OCI-LY3 (cell line): ENCODE results near the gene SKOR1.

ENCODE experiments used
- H2AFZ ChIP-seq: fragments of 200-600, 300-600 bp; shearing (Covaris generic); 2 replicates; pipeline ENCODE4 v1.6.0; 2014; ENCODE audit warnings: antibody characterized with exemption, low read depth, low read length
- H3K27ac ChIP-seq: fragments of 200-600, 300-600 bp; sonication (generic); 2 replicates; pipeline ENCODE4 v1.5.1; 2014; ENCODE audit warnings: mild to moderate bottlenecking, low read length, moderate library complexity, mixed read lengths
- H3K27me3 ChIP-seq: fragments of 200-600, 300-600 bp; sonication (generic); 2 replicates; pipeline ENCODE4 v1.6.1; 2014; ENCODE audit warnings: low read depth, low read length, mixed read lengths
- H3K36me3 ChIP-seq: fragments of 200-600, 300-600 bp; sonication (generic); replicated peaks from 2 replicates; pipeline ENCODE3; 2014; ENCODE audit warnings: low read depth, low read length, mixed read lengths
- H3K4me1 ChIP-seq: fragments of 300-600, 200-600 bp; sonication (generic); 2 replicates; pipeline ENCODE4 v1.6.1; 2014; ENCODE audit warnings: low read length, mixed read lengths
- H3K4me2 ChIP-seq: fragments of 200-600, 300-600 bp; sonication (generic); 2 replicates; pipeline ENCODE4 v1.6.1; 2014; ENCODE audit warnings: low read length, mixed read lengths
- H3K4me3 ChIP-seq: fragments of 300-600, 200-600 bp; sonication (generic); 2 replicates; pipeline ENCODE4 v1.5.1; 2014; ENCODE audit warnings: antibody characterized with exemption, mild to moderate bottlenecking, low read length, moderate library complexity
- H3K79me2 ChIP-seq: fragments of 300-600, 200-600 bp; shearing (Covaris generic); 2 replicates; pipeline ENCODE4 v1.6.1; 2014; ENCODE audit warnings: mild to moderate bottlenecking, low read length, mixed read lengths
- H3K9ac ChIP-seq: fragments of 300-600, 200-600 bp; shearing (Covaris generic); 2 replicates; pipeline ENCODE4 v1.6.0; 2014; ENCODE audit warnings: mild to moderate bottlenecking, low read length, moderate library complexity
- H3K9me3 ChIP-seq: fragments of 200-600, 300-600 bp; shearing (Covaris generic); 2 replicates; pipeline ENCODE4 v1.6.1; 2014; ENCODE audit warnings: low read length, mixed read lengths; ENCODE audit not compliant: insufficient read depth
- H4K20me1 ChIP-seq: fragments of 200-600, 300-600 bp; sonication (generic); 2 replicates; pipeline ENCODE4 v1.6.1; 2016; ENCODE audit warnings: low read length, mixed read lengths; ENCODE audit not compliant: insufficient read depth
- EZH2phosphoT487 ChIP-seq: fragments of 200-600 bp; shearing (Covaris generic); IDR thresholded peaks from 2 replicates; pipeline ENCODE4 v1.6.1; 2018; ENCODE audit warnings: antibody characterized with exemption, mixed run types, low read depth
- TF ChIP-seq, protein P1 (sequence below): fragments of 200-600, 300-600 bp; sonication (generic); IDR thresholded peaks from 2 replicates; pipeline ENCODE4 v1.5.1; 2014; ENCODE audit warnings: antibody characterized with exemption, low read length, low read depth

SKOR1 gene

DNA sequence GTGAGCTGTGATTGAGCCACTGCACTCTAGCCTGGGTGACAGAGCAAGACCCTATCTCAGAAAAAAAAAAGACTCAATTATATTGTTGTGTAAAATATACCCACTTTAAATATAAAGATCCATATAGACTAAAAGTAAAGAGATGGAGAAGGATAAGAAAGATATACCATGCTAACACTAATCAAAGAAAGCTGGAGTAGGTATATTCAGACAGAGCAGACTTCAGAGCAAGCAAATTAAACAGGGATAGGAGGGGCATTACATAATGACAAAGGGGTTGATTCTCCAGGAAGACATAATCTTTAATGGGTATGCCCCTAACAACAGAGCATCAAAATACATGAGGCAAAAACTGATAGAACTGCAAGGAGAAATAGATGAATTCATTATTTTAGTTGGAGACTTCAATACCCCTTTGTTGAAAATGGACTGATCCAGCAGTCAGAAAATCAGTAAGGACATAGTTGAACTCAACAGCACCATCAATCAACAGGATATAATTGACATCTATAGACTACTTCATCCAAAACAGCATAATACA lies 45.6 kb downstream of the SKOR1 start:
- Histone ChIP-seq H3K4me1 (no peaks in the 10 kb centered on the region), H3K9ac (no peak overlapping the region), H3K27ac (no peak overlapping the region), H3K4me3 (no peak overlapping the region), H3K4me2 (no peak overlapping the region), H3K9me3 (peaks cover 20% of the 10 kb centered on the region; the same call in 1 of the 2 replicates), H3K36me3 (peaks cover 4% of the 10 kb centered on the region), H3K79me2 (no peaks in the 10 kb centered on the region), H3K27me3 (peaks cover 16% of the 10 kb centered on the region), H2AFZ (no peak overlapping the region), H4K20me1 (no peaks in the 10 kb centered on the region)
- TF ChIP-seq EZH2phosphoT487: no peak
- TF ChIP-seq, protein P1, sequence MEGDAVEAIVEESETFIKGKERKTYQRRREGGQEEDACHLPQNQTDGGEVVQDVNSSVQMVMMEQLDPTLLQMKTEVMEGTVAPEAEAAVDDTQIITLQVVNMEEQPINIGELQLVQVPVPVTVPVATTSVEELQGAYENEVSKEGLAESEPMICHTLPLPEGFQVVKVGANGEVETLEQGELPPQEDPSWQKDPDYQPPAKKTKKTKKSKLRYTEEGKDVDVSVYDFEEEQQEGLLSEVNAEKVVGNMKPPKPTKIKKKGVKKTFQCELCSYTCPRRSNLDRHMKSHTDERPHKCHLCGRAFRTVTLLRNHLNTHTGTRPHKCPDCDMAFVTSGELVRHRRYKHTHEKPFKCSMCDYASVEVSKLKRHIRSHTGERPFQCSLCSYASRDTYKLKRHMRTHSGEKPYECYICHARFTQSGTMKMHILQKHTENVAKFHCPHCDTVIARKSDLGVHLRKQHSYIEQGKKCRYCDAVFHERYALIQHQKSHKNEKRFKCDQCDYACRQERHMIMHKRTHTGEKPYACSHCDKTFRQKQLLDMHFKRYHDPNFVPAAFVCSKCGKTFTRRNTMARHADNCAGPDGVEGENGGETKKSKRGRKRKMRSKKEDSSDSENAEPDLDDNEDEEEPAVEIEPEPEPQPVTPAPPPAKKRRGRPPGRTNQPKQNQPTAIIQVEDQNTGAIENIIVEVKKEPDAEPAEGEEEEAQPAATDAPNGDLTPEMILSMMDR: no peak

DNA sequence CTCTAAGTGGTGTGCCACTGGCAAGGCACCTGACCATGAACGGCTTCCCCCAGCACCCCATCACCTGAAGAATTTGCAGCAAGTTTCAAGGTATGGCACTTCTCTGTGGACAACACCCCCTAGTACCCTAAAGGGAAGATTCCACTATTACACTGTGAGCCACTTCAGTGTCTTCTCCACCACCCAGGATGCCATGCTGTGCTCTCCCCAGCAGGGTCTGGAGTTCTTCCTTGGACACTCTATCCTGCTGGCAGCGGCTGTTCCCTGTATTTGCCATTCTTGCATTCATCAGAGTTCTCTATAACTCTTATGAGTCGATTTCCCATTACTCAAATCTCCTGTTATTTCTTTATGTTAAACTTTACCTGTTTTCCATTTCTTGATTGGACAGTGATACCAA lies 48.5 kb downstream of the SKOR1 start:
- H3K9me3 ChIP-seq: peaks cover 19% of the 10 kb centered on the region; the same call in 1 of the 2 replicates
- no peak overlapping the region for H3K4me3 ChIP-seq
- no peak overlapping the region for H2AFZ ChIP-seq
- H3K79me2 ChIP-seq: no peaks in the 10 kb centered on the region
- no peak overlapping the region for H3K9ac ChIP-seq
- TF ChIP-seq EZH2phosphoT487: no peak
- TF ChIP-seq, protein P1: no peak
- peaks cover 4% of the 10 kb centered on the region for H3K36me3 ChIP-seq
- no peak overlapping the region for H3K4me2 ChIP-seq
- H3K27ac ChIP-seq: no peak overlapping the region
- H4K20me1 ChIP-seq: no peaks in the 10 kb centered on the region
- H3K4me1 ChIP-seq: no peaks in the 10 kb centered on the region
- H3K27me3 ChIP-seq: peaks cover 8% of the 10 kb centered on the region

DNA sequence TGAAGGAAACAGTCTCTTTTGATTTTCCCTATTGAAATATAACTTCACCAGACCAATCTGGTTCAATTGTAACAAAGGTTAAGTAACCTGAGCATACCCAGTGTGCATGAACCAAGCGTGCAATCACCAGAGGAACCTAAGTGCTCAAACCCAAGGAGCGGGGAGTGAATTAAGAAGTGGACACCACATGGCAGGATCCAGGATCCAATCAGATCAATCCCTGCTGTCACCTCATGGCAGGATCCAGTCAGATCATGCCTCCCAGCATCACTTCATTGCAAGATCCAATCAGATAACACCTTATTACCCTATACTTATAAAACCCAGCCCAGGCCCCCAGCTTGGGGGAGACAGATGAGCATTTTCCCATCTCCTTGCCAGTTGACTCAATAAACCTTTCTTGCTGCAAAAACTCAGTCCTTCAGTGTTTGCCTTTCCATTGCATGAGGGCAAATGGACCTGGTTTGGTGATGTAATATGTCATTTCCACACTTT lies 53.5 kb downstream of the SKOR1 start:
- no peak for TF ChIP-seq EZH2phosphoT487
- TF ChIP-seq, protein P1: no peak
- Histone ChIP-seq H2AFZ (no peak overlapping the region), H4K20me1 (no peaks in the 10 kb centered on the region), H3K36me3 (no peaks in the 10 kb centered on the region), H3K9ac (no peak overlapping the region), H3K79me2 (no peaks in the 10 kb centered on the region), H3K27me3 (peaks cover 2% of the 10 kb centered on the region; the same call in 1 of the 2 replicates), H3K9me3 (0 out of 2 replicates have a peak, but pooled peaks cover under 1% of the 10 kb centered on the region), H3K4me2 (peak overlapping the region; percentile 33; the same call in 1 of the 2 replicates), H3K4me1 (peaks cover 16% of the 10 kb centered on the region), H3K4me3 (no peak overlapping the region), H3K27ac (no peak overlapping the region)

DNA sequence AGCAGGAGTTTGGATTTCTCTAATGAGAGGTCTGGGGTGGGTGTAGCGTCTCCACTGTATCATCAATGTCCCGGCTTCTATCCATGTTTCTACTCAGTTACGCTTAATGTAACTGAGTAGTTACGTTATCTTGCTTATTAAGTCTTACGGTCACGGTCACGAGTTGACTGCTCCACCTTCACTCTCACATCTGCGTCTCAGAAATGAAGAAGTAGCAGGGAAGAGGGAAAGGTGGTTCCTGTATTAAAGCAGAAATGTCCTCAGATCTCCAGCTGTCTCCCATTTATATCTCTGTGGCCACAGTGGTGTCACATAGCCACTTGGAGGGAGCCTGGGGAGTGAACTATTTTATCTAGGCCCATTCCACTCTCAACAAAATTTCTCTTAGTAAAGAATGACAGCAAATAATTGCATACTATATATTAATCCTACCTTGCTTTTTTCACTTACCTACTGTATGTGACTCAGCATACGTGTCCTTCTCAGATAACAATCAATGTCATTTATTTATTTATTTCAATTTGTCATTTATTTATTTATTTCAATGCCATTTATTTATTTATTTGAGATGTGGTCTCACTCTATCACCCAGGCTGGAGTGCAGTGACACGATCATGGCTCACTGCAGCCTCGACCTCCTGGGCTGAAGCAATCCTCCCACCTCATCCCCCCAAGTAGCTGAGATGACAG lies 54.3 kb downstream of the SKOR1 start:
- Histone ChIP-seq H3K27ac (no peak overlapping the region), H3K4me1 (peaks cover 19% of the 10 kb centered on the region), H2AFZ (peak overlapping the region; percentile 54; the same call in 1 of the 2 replicates), H3K4me2 (peak overlapping the region; percentile 33), H3K79me2 (no peaks in the 10 kb centered on the region), H3K27me3 (no peaks in the 10 kb centered on the region), H3K36me3 (no peaks in the 10 kb centered on the region), H3K9me3 (no peaks in the 10 kb centered on the region), H4K20me1 (no peaks in the 10 kb centered on the region), H3K9ac (no peak overlapping the region), H3K4me3 (peak overlapping the region; percentile 4; the same call in 1 of the 2 replicates)
- TF ChIP-seq, protein P1: no peak
- no peak for TF ChIP-seq EZH2phosphoT487
